GM19023 (cell line): ENCODE data around the gene SAMD9L.
"Not testable (repeated sequence)": the region's sequence is repeated elsewhere in the genome, so short reads cannot be mapped to it uniquely, and the experiment has no call there.

Experiments
- ATAC-seq: cut with Tn5 transposase; IDR thresholded peaks from one replicate; pipeline ENCODE4 v1.9.1; 2021; ENCODE audit warnings: mild to moderate bottlenecking, moderate library complexity; ENCODE audit not compliant: unreplicated experiment

The SAMD9L gene

GRCh38 chr7:93146472-93147141 lies 1.6 kb downstream of the SAMD9L start:
- peak; percentile 49 for ATAC-seq

GRCh38 chr7:93146036-93146435 lies 2.1 kb downstream of the SAMD9L start:
- ATAC-seq, result no peak

GRCh38 chr7:93145354-93145753 lies 2.8 kb downstream of the SAMD9L start:
- no peak for ATAC-seq

- no peak for ATAC-seq
Observed at GRCh38 chr7:93142127-93142526, 6.1 kb downstream of the SAMD9L start.

- no peak for ATAC-seq
Observed at GRCh38 chr7:93140582-93141191, 7.5 kb downstream of the SAMD9L start.

DNA sequence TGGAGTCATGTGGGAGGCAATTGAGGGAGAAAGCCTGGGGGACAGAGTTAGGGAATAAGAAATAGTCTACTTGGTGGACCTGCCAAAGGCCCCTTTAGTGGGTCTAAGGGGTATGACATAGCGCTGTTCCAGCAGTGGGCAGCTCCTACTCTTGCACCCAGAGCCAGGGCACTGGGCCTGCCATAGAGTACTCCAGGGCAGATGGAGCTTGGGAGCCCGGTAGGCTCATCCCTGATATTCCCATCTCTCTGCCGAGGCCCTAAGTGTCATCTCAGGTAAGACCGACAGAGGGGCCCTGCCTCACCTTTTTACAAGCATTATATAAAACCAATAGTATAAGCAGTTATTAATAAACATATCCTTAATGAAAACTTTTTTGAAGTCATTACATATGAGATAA lies 9.6 kb downstream of the SAMD9L start:
- no peak for ATAC-seq

GRCh38 chr7:93133005-93133404 lies 15.2 kb downstream of the SAMD9L start:
- ATAC-seq, result no peak

DNA sequence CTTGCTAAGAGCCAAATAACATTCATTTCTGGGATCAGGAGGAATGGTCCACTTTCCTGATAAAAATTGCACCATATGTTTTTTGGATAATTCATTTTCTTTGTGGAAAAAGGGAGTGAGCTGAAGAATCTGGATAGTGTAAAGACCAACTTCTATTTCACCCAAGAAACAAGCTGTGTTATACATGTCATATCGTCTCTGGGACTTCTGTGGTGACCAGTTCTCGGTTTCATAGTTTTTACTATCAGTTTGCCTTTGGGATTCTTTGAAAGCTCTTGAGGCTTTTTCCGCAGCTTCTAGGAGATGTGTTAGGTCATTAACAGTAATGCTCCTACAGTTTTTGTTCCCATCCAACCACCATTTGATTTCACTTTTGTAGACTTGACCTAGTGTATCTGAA lies 16.0 kb downstream of the SAMD9L start:
- no peak for ATAC-seq

- ATAC-seq, result not testable (repeated sequence)
Observed at GRCh38 chr7:93126954-93127353, 21.2 kb downstream of the SAMD9L start.

- ATAC-seq, result not testable (repeated sequence)
Observed at GRCh38 chr7:93123532-93123931, 24.7 kb downstream of the SAMD9L start.

DNA sequence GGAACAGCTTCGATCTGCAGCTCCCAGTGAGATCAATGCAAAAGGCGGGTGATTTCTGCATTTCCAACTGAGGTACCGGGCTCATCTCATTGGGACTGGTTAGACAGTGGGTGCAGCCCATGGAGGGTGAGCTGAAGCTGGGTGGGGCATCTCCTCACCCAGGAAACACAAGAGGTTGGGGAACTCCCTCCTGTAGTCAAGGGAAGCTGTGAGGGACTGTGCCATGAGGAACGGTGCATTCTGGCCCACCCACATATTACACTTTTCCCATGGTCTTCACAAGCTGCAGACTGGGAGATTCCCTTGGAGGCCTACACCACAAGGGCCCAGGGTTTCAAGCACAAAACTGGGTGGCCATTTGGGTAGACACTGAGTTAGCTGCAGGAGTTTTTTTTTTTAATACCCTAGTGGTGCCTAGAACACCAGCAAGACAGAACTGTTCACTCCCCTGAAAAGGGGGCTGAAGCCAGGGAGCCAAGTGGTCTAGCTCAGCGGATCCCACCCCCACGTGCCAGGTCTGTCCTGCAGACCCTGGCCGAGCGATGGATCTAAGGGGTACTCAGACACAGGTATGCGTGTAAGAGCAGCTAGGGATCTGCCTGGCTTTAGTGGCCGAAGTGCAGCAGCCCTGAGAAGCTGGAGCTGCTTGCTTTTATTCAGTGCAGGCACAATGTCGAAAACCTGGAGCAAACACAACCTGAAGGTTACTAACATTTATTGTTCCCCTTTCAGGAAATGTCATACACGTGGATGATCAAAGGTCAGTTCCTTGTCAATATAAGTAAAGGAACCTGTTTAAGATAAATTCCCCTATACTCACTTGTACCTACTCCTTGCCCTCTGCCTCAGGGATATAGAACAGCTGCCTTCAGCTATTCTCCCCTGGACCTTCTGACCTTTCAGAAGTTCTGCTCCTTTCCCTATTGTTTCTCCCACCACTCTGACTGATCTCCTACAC lies 27.3 kb downstream of the SAMD9L start:
- no peak for ATAC-seq

GRCh38 chr7:93119191-93119905 lies 28.8 kb downstream of the SAMD9L start:
- ATAC-seq, result no peak

DNA sequence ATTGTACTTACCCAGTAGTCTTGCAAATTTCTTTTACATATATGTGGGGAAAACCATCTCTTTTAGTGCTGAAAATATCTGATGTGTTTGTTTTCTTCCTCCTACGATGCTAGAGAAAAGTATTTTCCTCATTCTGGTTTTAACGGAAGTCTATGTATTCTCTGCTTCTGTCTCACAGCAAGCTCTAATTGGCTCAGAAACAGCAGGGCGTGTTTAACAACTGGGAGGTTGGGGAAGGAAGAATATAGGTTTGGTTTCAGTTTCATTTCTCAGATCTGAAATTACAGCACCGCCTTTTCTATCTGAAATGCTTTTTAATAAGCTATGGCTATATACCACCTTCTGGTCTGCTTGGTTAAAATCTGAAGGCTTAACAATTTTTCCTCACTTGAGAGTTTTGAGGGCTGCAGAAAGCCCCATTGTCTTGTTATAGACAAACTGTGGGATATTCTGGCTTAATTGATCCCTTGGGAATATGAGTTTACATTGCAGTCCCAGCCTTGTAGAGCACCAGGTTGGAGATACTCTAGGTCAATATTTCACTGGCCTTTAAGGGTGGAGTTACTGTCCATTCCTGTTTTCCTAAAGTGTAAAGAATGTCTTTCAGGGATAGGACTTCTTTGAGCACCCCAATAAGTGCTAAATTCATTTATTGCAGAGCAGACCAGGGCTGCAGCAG lies 30.2 kb downstream of the SAMD9L start, which contains the start of gene SAMD9:
Gene SAMD9, minus strand, starts transcription at position 128 of the 679 bp plus-strand sequence. CDS start 11,882 bp downstream, outside the sequence.
- ATAC-seq, result peak; percentile 98

GRCh38 chr7:93117327-93117726 lies 30.9 kb downstream of the SAMD9L start:
- ATAC-seq, result no peak

DNA sequence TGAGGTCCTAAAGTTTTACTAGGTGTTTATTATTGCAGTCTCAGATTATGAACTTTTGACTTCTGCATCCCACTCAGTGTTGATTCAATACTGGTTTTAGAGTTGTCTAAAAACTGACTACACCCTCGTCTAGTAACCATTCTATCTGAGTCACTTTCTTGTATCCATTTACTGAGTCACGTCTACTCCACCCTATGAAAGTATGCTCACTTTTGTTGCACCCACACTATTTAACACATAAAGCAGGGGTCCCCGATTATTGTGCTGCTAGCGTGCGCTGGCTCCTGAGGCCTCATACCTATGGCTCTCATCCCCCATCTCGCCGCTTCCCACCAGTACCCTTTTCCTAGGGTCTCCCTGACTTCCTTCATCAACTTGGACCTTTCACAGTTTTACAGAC lies 32.4 kb downstream of the SAMD9L start:
- ATAC-seq, result no peak

- no peak for ATAC-seq
Observed at GRCh38 chr7:93108003-93108402, 40.2 kb downstream of the SAMD9L start.

GRCh38 chr7:93097388-93097787 lies 50.8 kb downstream of the SAMD9L start:
- no peak for ATAC-seq

DNA sequence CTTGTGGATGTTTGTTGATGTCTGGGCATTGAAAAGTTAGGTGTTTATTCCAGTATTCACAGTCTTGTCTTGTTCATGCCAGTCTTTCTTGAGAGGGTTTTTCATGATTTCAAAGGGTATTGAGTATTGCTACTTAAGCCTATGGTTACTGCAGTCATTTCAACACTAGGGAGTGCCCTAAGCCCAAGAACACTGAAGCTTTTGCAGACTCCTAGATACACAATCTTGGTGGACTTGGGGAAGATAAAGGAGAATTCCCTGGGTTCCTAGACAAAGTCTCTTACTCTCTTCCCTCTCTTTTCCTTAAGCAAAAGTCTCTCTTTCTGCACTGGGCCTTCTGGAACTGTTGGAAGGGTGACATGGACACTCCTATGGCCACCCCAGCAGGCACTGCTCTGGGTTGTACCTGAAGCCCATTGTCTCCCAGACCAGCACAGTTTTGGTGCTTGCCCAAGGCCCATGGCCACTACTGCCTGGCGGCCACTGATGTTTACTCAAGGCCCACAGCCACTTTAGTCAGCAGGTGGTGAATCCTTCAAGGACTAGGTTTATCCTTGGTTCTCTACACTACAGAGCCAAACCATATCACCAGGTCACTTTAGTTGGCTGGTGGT lies 55.3 kb downstream of the SAMD9L start:
- peak; percentile 83 for ATAC-seq
